ENCODE data around the gene ITGA8.

The ITGA8 gene

DNA sequence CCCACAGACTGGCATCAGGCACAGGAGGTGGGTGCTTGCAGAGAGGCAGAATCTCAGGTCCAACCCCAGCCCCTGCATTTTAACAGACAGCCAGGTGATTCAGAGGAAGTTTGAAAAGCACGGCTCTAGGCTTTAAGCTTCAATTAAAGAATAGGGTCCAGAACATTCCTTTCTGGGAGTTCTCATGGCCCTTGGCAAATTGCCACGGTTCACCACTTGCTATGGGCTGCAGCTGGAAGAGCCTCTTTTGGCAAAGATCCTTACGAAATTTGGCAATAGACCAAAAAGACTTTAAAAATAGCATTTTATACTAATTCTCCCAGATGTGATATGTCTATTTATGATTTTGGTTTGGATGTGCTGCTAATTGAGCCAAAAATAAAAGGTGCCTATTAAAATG lies 148.1 kb downstream of the ITGA8 start:
- H3K27ac ChIP-seq (ENCODE audit: low read length) = no peak overlapping the region
- H3K9me3 ChIP-seq (ENCODE audit: insufficient read depth, low read length) = no peaks in the 10 kb centered on the region
- H3K4me3 ChIP-seq (ENCODE audit: low read length) = no peak overlapping the region
- no peak overlapping the region for H3K4me2 ChIP-seq (ENCODE audit: low read length)
- H3K27me3 ChIP-seq (ENCODE audit: low read depth, low read length) = no peaks in the 10 kb centered on the region; the same call in 1 of the 2 replicates
- H3K9ac ChIP-seq (ENCODE audit: low read length) = no peak overlapping the region
- no peaks in the 10 kb centered on the region for H4K20me1 ChIP-seq (ENCODE audit: insufficient read depth, low read length)
- H3K36me3 ChIP-seq (replicated peaks; ENCODE audit: low read depth, low read length) = no peaks in the 10 kb centered on the region
- TF ChIP-seq EZH2phosphoT487 (IDR thresholded peaks at IDR 0.05; ENCODE audit: low read depth) = no peak
- TF ChIP-seq, protein P1, sequence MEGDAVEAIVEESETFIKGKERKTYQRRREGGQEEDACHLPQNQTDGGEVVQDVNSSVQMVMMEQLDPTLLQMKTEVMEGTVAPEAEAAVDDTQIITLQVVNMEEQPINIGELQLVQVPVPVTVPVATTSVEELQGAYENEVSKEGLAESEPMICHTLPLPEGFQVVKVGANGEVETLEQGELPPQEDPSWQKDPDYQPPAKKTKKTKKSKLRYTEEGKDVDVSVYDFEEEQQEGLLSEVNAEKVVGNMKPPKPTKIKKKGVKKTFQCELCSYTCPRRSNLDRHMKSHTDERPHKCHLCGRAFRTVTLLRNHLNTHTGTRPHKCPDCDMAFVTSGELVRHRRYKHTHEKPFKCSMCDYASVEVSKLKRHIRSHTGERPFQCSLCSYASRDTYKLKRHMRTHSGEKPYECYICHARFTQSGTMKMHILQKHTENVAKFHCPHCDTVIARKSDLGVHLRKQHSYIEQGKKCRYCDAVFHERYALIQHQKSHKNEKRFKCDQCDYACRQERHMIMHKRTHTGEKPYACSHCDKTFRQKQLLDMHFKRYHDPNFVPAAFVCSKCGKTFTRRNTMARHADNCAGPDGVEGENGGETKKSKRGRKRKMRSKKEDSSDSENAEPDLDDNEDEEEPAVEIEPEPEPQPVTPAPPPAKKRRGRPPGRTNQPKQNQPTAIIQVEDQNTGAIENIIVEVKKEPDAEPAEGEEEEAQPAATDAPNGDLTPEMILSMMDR (IDR thresholded peaks at IDR 0.05; ENCODE audit: low read depth, low read length) = no peak
- H2AFZ ChIP-seq (ENCODE audit: low read depth, low read length) = no peak overlapping the region
- H3K4me1 ChIP-seq (ENCODE audit: low read length) = no peaks in the 10 kb centered on the region
- H3K79me2 ChIP-seq (ENCODE audit: low read length) = no peaks in the 10 kb centered on the region

DNA sequence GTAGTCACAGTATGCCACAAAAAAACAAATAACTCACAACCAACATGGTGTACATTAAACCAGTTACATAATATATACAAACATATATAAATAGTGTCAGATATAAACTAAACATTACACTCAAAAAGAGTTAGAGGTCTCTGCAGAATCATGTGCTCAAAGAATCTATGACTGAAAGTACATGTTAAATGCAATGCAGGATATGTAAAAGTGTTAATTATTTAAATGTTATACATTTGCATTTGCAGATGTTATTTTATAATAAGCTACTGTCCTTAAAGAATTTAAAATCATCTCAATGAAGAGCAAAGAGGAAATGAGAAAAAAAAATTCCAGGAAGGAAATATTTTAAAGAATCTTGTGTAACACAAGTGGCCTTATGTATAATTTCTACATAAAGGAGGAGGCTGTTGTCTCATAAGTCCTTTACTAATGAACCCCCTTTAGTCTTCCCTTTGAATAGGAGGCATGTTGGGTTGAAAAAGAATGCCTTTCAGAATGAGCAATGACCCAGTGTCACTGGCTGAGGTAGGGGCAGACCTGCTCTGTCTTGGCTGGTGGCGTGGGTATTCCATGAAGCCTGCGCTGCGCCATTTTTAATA lies 148.9 kb downstream of the ITGA8 start:
- H4K20me1 ChIP-seq (ENCODE audit: insufficient read depth, low read length) = no peaks in the 10 kb centered on the region
- no peaks in the 10 kb centered on the region for H3K9me3 ChIP-seq (ENCODE audit: insufficient read depth, low read length)
- no peak for TF ChIP-seq EZH2phosphoT487 (IDR thresholded peaks at IDR 0.05; ENCODE audit: low read depth)
- TF ChIP-seq, protein P1 (IDR thresholded peaks at IDR 0.05; ENCODE audit: low read depth, low read length) = no peak
- no peaks in the 10 kb centered on the region; the same call in 1 of the 2 replicates for H3K27me3 ChIP-seq (ENCODE audit: low read depth, low read length)
- no peak overlapping the region for H3K9ac ChIP-seq (ENCODE audit: low read length)
- H3K27ac ChIP-seq (ENCODE audit: low read length) = no peak overlapping the region
- H3K79me2 ChIP-seq (ENCODE audit: low read length) = no peaks in the 10 kb centered on the region
- no peak overlapping the region for H2AFZ ChIP-seq (ENCODE audit: low read depth, low read length)
- no peak overlapping the region for H3K4me3 ChIP-seq (ENCODE audit: low read length)
- no peaks in the 10 kb centered on the region for H3K4me1 ChIP-seq (ENCODE audit: low read length)
- H3K4me2 ChIP-seq (ENCODE audit: low read length) = no peak overlapping the region
- H3K36me3 ChIP-seq (replicated peaks; ENCODE audit: low read depth, low read length) = no peaks in the 10 kb centered on the region

DNA sequence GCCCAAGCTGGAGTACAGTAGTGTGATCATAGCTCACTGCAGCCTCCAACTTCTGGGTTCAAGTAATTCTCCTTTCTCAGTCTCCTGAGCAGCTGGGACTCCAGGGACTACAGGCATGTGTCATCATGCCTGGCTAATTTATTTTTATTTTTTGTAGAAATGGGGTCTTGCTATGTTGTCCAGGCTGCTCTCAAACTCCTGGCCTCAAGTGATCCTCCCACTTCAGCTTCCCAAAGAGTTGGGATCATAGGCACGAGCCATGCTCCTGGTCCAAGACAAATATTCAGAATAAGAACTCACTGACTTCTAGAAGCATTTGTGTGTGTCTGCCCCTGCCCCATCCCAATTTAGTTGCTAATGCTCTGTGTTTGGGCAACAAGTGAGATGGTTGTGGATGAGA lies 151.8 kb downstream of the ITGA8 start:
- no peaks in the 10 kb centered on the region for H3K9me3 ChIP-seq (ENCODE audit: insufficient read depth, low read length)
- H3K27ac ChIP-seq (ENCODE audit: low read length) = no peak overlapping the region

DNA sequence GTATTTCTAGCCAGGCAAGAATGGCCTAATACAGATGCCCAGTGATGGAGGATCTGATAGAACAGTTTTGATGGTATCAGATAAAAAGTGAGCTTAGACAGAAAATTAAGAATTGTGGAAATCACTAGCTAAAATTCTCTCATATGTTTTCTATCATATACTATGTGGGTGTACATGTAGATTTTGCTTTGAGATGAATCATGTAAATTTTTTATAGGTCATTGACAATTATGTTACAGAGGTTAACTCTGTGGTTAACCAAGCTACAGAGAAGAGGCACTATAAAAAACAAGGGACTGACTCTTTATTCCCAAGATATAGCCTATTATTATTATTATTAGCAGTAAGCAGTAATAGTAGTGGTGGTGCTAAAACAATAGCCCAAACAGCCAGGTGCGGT lies 156.5 kb downstream of the ITGA8 start:
- TF ChIP-seq, protein P1 (IDR thresholded peaks at IDR 0.05; ENCODE audit: low read depth, low read length) = no peak
- no peak for TF ChIP-seq EZH2phosphoT487 (IDR thresholded peaks at IDR 0.05; ENCODE audit: low read depth)
- Histone ChIP-seq H3K9me3 (ENCODE audit: insufficient read depth, low read length) (no peaks in the 10 kb centered on the region), H3K36me3 (replicated peaks; ENCODE audit: low read depth, low read length) (no peaks in the 10 kb centered on the region), H3K27ac (ENCODE audit: low read length) (no peak overlapping the region), H4K20me1 (ENCODE audit: insufficient read depth, low read length) (no peaks in the 10 kb centered on the region), H3K27me3 (ENCODE audit: low read depth, low read length) (no peaks in the 10 kb centered on the region), H2AFZ (ENCODE audit: low read depth, low read length) (no peak overlapping the region), H3K4me1 (ENCODE audit: low read length) (no peaks in the 10 kb centered on the region), H3K4me2 (ENCODE audit: low read length) (no peak overlapping the region), H3K4me3 (ENCODE audit: low read length) (no peak overlapping the region), H3K9ac (ENCODE audit: low read length) (no peak overlapping the region), H3K79me2 (ENCODE audit: low read length) (no peaks in the 10 kb centered on the region)

More for the DNA sequence above, 151.8 kb downstream of the ITGA8 start:
- Histone ChIP-seq H3K36me3 (replicated peaks; ENCODE audit: low read depth, low read length) (no peaks in the 10 kb centered on the region), H3K27me3 (ENCODE audit: low read depth, low read length) (no peaks in the 10 kb centered on the region; the same call in 1 of the 2 replicates), H3K4me1 (ENCODE audit: low read length) (no peaks in the 10 kb centered on the region), H3K4me3 (ENCODE audit: low read length) (no peak overlapping the region), H3K79me2 (ENCODE audit: low read length) (no peaks in the 10 kb centered on the region), H3K4me2 (ENCODE audit: low read length) (no peak overlapping the region), H2AFZ (ENCODE audit: low read depth, low read length) (no peak overlapping the region), H4K20me1 (ENCODE audit: insufficient read depth, low read length) (no peaks in the 10 kb centered on the region), H3K9ac (ENCODE audit: low read length) (no peak overlapping the region)
- no peak for TF ChIP-seq EZH2phosphoT487 (IDR thresholded peaks at IDR 0.05; ENCODE audit: low read depth)
- TF ChIP-seq, protein P1 (IDR thresholded peaks at IDR 0.05; ENCODE audit: low read depth, low read length) = no peak
